ENCODE measurements around the gene FLRT1. TPM values are rescaled to one million over a fixed set of nuclear protein-coding genes. Genes with fewer than 3 reads are reported as not detected.

FLRT1 gene
- total and polyA plus RNA-seq, 5 donors from 2014 or later: 0.21 TPM; not detected in 4

- H3K27me3 Mint-ChIP-seq: peaks cover 28% of the 10 kb centered on the region
- no peak for DNase-seq
- H3K36me3 ChIP-seq (ENCODE audit: control insufficient read depth, insufficient read depth, low read length): no peaks in the 10 kb centered on the region
- H3K4me1 ChIP-seq (ENCODE audit: control insufficient read depth, insufficient read depth, low read length, poor library complexity, severe bottlenecking): peaks cover 12% of the 10 kb centered on the region
- H3K27ac Mint-ChIP-seq: no peak overlapping the region
- H3K36me3 Mint-ChIP-seq: no peaks in the 10 kb centered on the region
- no peaks in the 10 kb centered on the region for H3K27me3 ChIP-seq (ENCODE audit: control insufficient read depth, insufficient read depth, low read length)
- H3K9me3 ChIP-seq (ENCODE audit: control insufficient read depth in 2 of 2, low read length in 2 of 2): peaks cover 0 to 8% of the 10 kb centered on the region in 2 experiments
- peaks cover 0 to 7% (median 0%) of the 10 kb centered on the region in 7 donors for H3K9me3 Mint-ChIP-seq
- peak overlapping the region in 3 of 4 donors; percentile 7 to 80 (median 59) for H3K4me3 Mint-ChIP-seq
- no peak overlapping the region for H3K27ac ChIP-seq (ENCODE audit: insufficient read depth, low read length, poor library complexity, severe bottlenecking)
- no peak for ATAC-seq (ENCODE audit: low read depth in 2 of 2)
- H3K4me3 ChIP-seq (ENCODE audit: low read depth, low read length): no peak overlapping the region
- peaks cover 0 to 10% (median 2%) of the 10 kb centered on the region in 4 donors for H3K4me1 Mint-ChIP-seq
Observed at GRCh38 chr11:64008283-64008913, 27.3 kb upstream of the FLRT1 start.

GRCh38 chr11:64008914-64009633 is 26.7 kb upstream of the FLRT1 start:
- peaks cover 28% of the 10 kb centered on the region for H3K27me3 Mint-ChIP-seq

GRCh38 chr11:64009710-64010109 is 26.0 kb upstream of the FLRT1 start:
- Mint-ChIP-seq H3K9me3 (peaks cover 0 to 7% (median 0%) of the 10 kb centered on the region in 7 donors), H3K27ac (no peak overlapping the region), H3K4me3 (no peak overlapping the region), H3K27me3 (peaks cover 28% of the 10 kb centered on the region), H3K4me1 (peaks cover 0 to 10% (median 2%) of the 10 kb centered on the region in 4 donors), H3K36me3 (no peaks in the 10 kb centered on the region)
- no peak for ATAC-seq (ENCODE audit: low read depth in 2 of 2)
- no peak overlapping the region for H3K27ac ChIP-seq (ENCODE audit: insufficient read depth, low read length, poor library complexity, severe bottlenecking)
- no peak for DNase-seq
- H3K4me1 ChIP-seq (ENCODE audit: control insufficient read depth, insufficient read depth, low read length, poor library complexity, severe bottlenecking): peaks cover 12% of the 10 kb centered on the region
- no peaks in the 10 kb centered on the region for H3K27me3 ChIP-seq (ENCODE audit: control insufficient read depth, insufficient read depth, low read length)
- peaks cover 0 to 8% of the 10 kb centered on the region in 2 experiments for H3K9me3 ChIP-seq (ENCODE audit: control insufficient read depth in 2 of 2, low read length in 2 of 2)
- no peaks in the 10 kb centered on the region for H3K36me3 ChIP-seq (ENCODE audit: control insufficient read depth, insufficient read depth, low read length)
- no peak overlapping the region for H3K4me3 ChIP-seq (ENCODE audit: low read depth, low read length)

More at GRCh38 chr11:64008914-64009633, 26.7 kb upstream of the FLRT1 start:
- H3K4me1 ChIP-seq (ENCODE audit: control insufficient read depth, insufficient read depth, low read length, poor library complexity, severe bottlenecking): peaks cover 12% of the 10 kb centered on the region
- H3K4me3 Mint-ChIP-seq: peak overlapping the region in 1 of 4 donors; percentile 7
- peaks cover 0 to 10% (median 2%) of the 10 kb centered on the region in 4 donors for H3K4me1 Mint-ChIP-seq
- no peaks in the 10 kb centered on the region for H3K36me3 Mint-ChIP-seq
- no peak overlapping the region for H3K27ac Mint-ChIP-seq
- H3K9me3 ChIP-seq (ENCODE audit: control insufficient read depth in 2 of 2, low read length in 2 of 2): peaks cover 0 to 8% of the 10 kb centered on the region in 2 experiments
- ATAC-seq (ENCODE audit: low read depth in 2 of 2): no peak
- H3K27ac ChIP-seq (ENCODE audit: insufficient read depth, low read length, poor library complexity, severe bottlenecking): no peak overlapping the region
- H3K4me3 ChIP-seq (ENCODE audit: low read depth, low read length): no peak overlapping the region
- H3K27me3 ChIP-seq (ENCODE audit: control insufficient read depth, insufficient read depth, low read length): no peaks in the 10 kb centered on the region
- no peak for DNase-seq
- peaks cover 0 to 7% (median 0%) of the 10 kb centered on the region in 7 donors for H3K9me3 Mint-ChIP-seq
- H3K36me3 ChIP-seq (ENCODE audit: control insufficient read depth, insufficient read depth, low read length): no peaks in the 10 kb centered on the region

- no peak for ATAC-seq (ENCODE audit: low read depth in 2 of 2)
- peaks cover 0 to 7% (median 0%) of the 10 kb centered on the region in 7 donors for H3K9me3 Mint-ChIP-seq
- no peaks in the 10 kb centered on the region for H3K36me3 Mint-ChIP-seq
- Histone ChIP-seq H3K27me3 (ENCODE audit: control insufficient read depth, insufficient read depth, low read length) (no peaks in the 10 kb centered on the region), H3K4me3 (ENCODE audit: low read depth, low read length) (no peak overlapping the region), H3K36me3 (ENCODE audit: control insufficient read depth, insufficient read depth, low read length) (no peaks in the 10 kb centered on the region), H3K9me3 (ENCODE audit: control insufficient read depth in 2 of 2, low read length in 2 of 2) (peaks cover 0 to 8% of the 10 kb centered on the region in 2 experiments), H3K27ac (ENCODE audit: insufficient read depth, low read length, poor library complexity, severe bottlenecking) (no peak overlapping the region), H3K4me1 (ENCODE audit: control insufficient read depth, insufficient read depth, low read length, poor library complexity, severe bottlenecking) (peaks cover 12% of the 10 kb centered on the region)
- H3K4me1 Mint-ChIP-seq: peaks cover 0 to 10% (median 2%) of the 10 kb centered on the region in 4 donors
- peaks cover 28% of the 10 kb centered on the region for H3K27me3 Mint-ChIP-seq
- DNase-seq: no peak
- no peak overlapping the region for H3K4me3 Mint-ChIP-seq
- H3K27ac Mint-ChIP-seq: no peak overlapping the region
Observed at GRCh38 chr11:64010783-64011182, 24.9 kb upstream of the FLRT1 start.

- Histone ChIP-seq H3K9me3 (ENCODE audit: control insufficient read depth in 2 of 2, low read length in 2 of 2) (peaks cover 0 to 8% of the 10 kb centered on the region in 2 experiments), H3K4me1 (ENCODE audit: control insufficient read depth, insufficient read depth, low read length, poor library complexity, severe bottlenecking) (peaks cover 12% of the 10 kb centered on the region), H3K36me3 (ENCODE audit: control insufficient read depth, insufficient read depth, low read length) (no peaks in the 10 kb centered on the region), H3K27ac (ENCODE audit: insufficient read depth, low read length, poor library complexity, severe bottlenecking) (no peak overlapping the region), H3K4me3 (ENCODE audit: low read depth, low read length) (no peak overlapping the region), H3K27me3 (ENCODE audit: control insufficient read depth, insufficient read depth, low read length) (no peaks in the 10 kb centered on the region)
- peaks cover 28% of the 10 kb centered on the region for H3K27me3 Mint-ChIP-seq
- no peaks in the 10 kb centered on the region for H3K36me3 Mint-ChIP-seq
- peaks cover 0 to 7% (median 0%) of the 10 kb centered on the region in 7 donors for H3K9me3 Mint-ChIP-seq
- peaks cover 0 to 10% (median 2%) of the 10 kb centered on the region in 4 donors for H3K4me1 Mint-ChIP-seq
- H3K4me3 Mint-ChIP-seq: no peak overlapping the region
- H3K27ac Mint-ChIP-seq: no peak overlapping the region
- no peak for ATAC-seq (ENCODE audit: low read depth in 2 of 2)
- DNase-seq: no peak
Observed at GRCh38 chr11:64011371-64011770, 24.4 kb upstream of the FLRT1 start.

- Histone ChIP-seq H3K27me3 (ENCODE audit: control insufficient read depth, insufficient read depth, low read length) (no peaks in the 10 kb centered on the region), H3K9me3 (ENCODE audit: control insufficient read depth in 2 of 2, low read length in 2 of 2) (peaks cover 0 to 8% of the 10 kb centered on the region in 2 experiments), H3K36me3 (ENCODE audit: control insufficient read depth, insufficient read depth, low read length) (no peaks in the 10 kb centered on the region), H3K27ac (ENCODE audit: insufficient read depth, low read length, poor library complexity, severe bottlenecking) (no peak overlapping the region), H3K4me3 (ENCODE audit: low read depth, low read length) (no peak overlapping the region), H3K4me1 (ENCODE audit: control insufficient read depth, insufficient read depth, low read length, poor library complexity, severe bottlenecking) (no peaks in the 10 kb centered on the region)
- Mint-ChIP-seq H3K4me1 (no peaks in the 10 kb centered on the region), H3K36me3 (no peaks in the 10 kb centered on the region), H3K9me3 (peaks cover 0 to 4% (median 0%) of the 10 kb centered on the region in 7 donors), H3K4me3 (no peak overlapping the region), H3K27ac (no peak overlapping the region), H3K27me3 (peaks cover 9% of the 10 kb centered on the region)
- ATAC-seq (ENCODE audit: low read depth in 2 of 2) (no peak), DNase-seq (no peak)
Observed at GRCh38 chr11:64013141-64013896, 22.4 kb upstream of the FLRT1 start.

GRCh38 chr11:64014356-64014755 is 21.4 kb upstream of the FLRT1 start:
- Mint-ChIP-seq H3K27ac (no peak overlapping the region), H3K36me3 (no peaks in the 10 kb centered on the region)

More at GRCh38 chr11:64014356-64014755, 21.4 kb upstream of the FLRT1 start:
- no peaks in the 10 kb centered on the region for H3K27me3 ChIP-seq (ENCODE audit: control insufficient read depth, insufficient read depth, low read length)
- ATAC-seq (ENCODE audit: low read depth in 2 of 2): no peak
- no peaks in the 10 kb centered on the region for H3K4me1 ChIP-seq (ENCODE audit: control insufficient read depth, insufficient read depth, low read length, poor library complexity, severe bottlenecking)
- H3K4me3 ChIP-seq (ENCODE audit: low read depth, low read length): no peak overlapping the region
- DNase-seq: no peak
- Mint-ChIP-seq H3K27me3 (no peaks in the 10 kb centered on the region), H3K4me1 (no peaks in the 10 kb centered on the region), H3K9me3 (peaks cover 0 to 4% (median 0%) of the 10 kb centered on the region in 7 donors), H3K4me3 (no peak overlapping the region)
- H3K9me3 ChIP-seq (ENCODE audit: control insufficient read depth in 2 of 2, low read length in 2 of 2): peaks cover 0 to 8% of the 10 kb centered on the region in 2 experiments
- no peak overlapping the region for H3K27ac ChIP-seq (ENCODE audit: insufficient read depth, low read length, poor library complexity, severe bottlenecking)
- no peaks in the 10 kb centered on the region for H3K36me3 ChIP-seq (ENCODE audit: control insufficient read depth, insufficient read depth, low read length)

Measured in CD4-positive, CD25-positive, alpha-beta regulatory T cell (primary cell).